PC-9 (cell line): ENCODE measurements around the gene PDE11A. TPM values are rescaled to one million over a fixed set of nuclear protein-coding genes. Genes with fewer than 3 reads are reported as not detected.

Experiments
- BruUV-seq: library from RNA; stranded (reverse); fragments of 400-500 nt; replicated peaks from 2 replicates; lab custom pipeline; 2021; lab: Mats Ljungman, UMichigan
- CTCF ChIA-PET: fragments of 300-600 bp; sonication (Branson Sonifier 250); formaldehyde crosslinking; loops from one replicate; lab custom pipeline; 2022; ENCODE audit warnings: antibody characterized with exemption; lab: Charles Lee
- POLR2A ChIA-PET: fragments of 300-600 bp; sonication (Branson Sonifier 250); formaldehyde crosslinking; loops from one replicate; lab custom pipeline; 2022; ENCODE audit warnings: antibody characterized with exemption; ENCODE audit not compliant: unreplicated experiment; lab: Charles Lee
- DNase-seq, 2 experiments: peaks; one replicate each; pipeline versions ENCODE4 v3.0.0 to v3.0.0-alpha.2; 2015 to 2022; ENCODE audit warnings: mixed read lengths in 1 of 2
- H2AFZ ChIP-seq: fragments of 200-600 bp; sonication (generic); 2 replicates; pipeline ENCODE4 v1.8.1; 2017; ENCODE audit warnings: antibody characterized with exemption
- H3F3A ChIP-seq: fragments of 200-600 bp; sonication (generic); 2 replicates; pipeline ENCODE4 v1.8.1; 2017; ENCODE audit warnings: antibody characterized with exemption, mild to moderate bottlenecking, low read depth; ENCODE audit not compliant: insufficient read depth
- H3K27ac ChIP-seq: fragments of 200-600 bp; sonication (generic); 2 replicates; pipeline ENCODE4 v1.6.1; 2016; ENCODE audit warnings: mixed run types
- H3K27me3 ChIP-seq: fragments of 200-600 bp; sonication (generic); 2 replicates; pipeline ENCODE4 v1.6.1; 2016; ENCODE audit warnings: low read depth, mixed run types; ENCODE audit not compliant: insufficient read depth
- H3K36me3 ChIP-seq: fragments of 200-600 bp; sonication (generic); 2 replicates; pipeline ENCODE4 v1.6.1; 2016; ENCODE audit warnings: low read depth, mixed run types
- H3K4me1 ChIP-seq: fragments of 200-600 bp; sonication (generic); replicated peaks from 2 replicates; pipeline ENCODE4 v1.6.1; 2016; ENCODE audit warnings: mixed run types; ENCODE audit not compliant: insufficient read depth
- H3K4me2 ChIP-seq: fragments of 200-600 bp; sonication (generic); 2 replicates; pipeline ENCODE4 v1.6.1; 2017; ENCODE audit warnings: mixed run types
- H3K4me3 ChIP-seq: fragments of 200-600 bp; sonication (generic); 2 replicates; pipeline ENCODE4 v1.6.1; 2016; ENCODE audit warnings: mixed run types
- H3K79me2 ChIP-seq: fragments of 200-600 bp; sonication (generic); 2 replicates; pipeline ENCODE4 v1.6.1; 2017; ENCODE audit warnings: low read depth, mixed run types
- H3K9me2 ChIP-seq: fragments of 200-600 bp; sonication (generic); 2 replicates; pipeline ENCODE4 v1.8.1; 2017; ENCODE audit warnings: mild to moderate bottlenecking; ENCODE audit not compliant: insufficient read depth
- H3K9me3 ChIP-seq: fragments of 200-600 bp; sonication (generic); 2 replicates; pipeline ENCODE4 v1.8.1; 2016; ENCODE audit warnings: low read depth; ENCODE audit not compliant: insufficient read depth
- H4K20me1 ChIP-seq: fragments of 200-600 bp; sonication (generic); 2 replicates; pipeline ENCODE4 v1.8.1; 2017; ENCODE audit not compliant: insufficient read depth
- CTCF ChIP-seq: fragments of 200-600 bp; sonication (generic); conservative IDR thresholded peaks from 2 replicates; pipeline ENCODE4 v1.6.1; 2017; ENCODE audit warnings: mixed run types, antibody characterized with exemption, mild to moderate bottlenecking, moderate library complexity
- EZH2 ChIP-seq: fragments of 200-600 bp; sonication (generic); IDR thresholded peaks from 2 replicates; pipeline ENCODE4 v1.8.0; 2017; ENCODE audit warnings: antibody characterized with exemption, low read depth
- intact Hi-C: fragments of 100-400 bp; cut with micrococcal nuclease; formaldehyde crosslinking; loops from one replicate; pipeline ENCODE4 v1.10.0; 2022; ENCODE audit not compliant: unreplicated experiment
- total RNA-seq: library from RNA; stranded (reverse); gene quantifications from 2 replicates; pipeline ENCODE4 v1.2.3, GENCODE V29; 2021

PDE11A gene
- total RNA-seq, 1 experiment from 2014 or later = 1.4 TPM

DNA sequence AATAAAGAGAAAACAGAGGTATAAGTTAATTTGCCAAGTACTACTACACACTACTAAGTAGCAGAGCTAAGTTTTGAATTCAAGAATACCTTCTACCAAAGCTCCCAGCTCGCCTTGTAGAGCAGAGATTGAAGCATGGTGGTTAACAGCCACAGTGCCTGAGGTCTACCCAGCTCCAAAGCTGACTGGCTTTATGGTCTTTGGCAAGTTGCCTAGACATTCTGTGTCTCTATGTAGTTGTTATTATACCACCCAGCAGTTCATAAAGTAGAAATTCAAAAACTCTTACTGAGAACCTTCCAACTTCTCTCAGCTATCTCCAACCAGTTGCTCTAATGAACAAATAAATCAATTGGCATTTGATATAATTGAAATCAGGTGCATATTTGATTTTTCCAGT lies 87.8 kb downstream of the PDE11A start:
- H2AFZ ChIP-seq = no peak overlapping the region
- H3K9me3 ChIP-seq = no peaks in the 10 kb centered on the region
- no peaks in the 10 kb centered on the region for H3K4me1 ChIP-seq
- no peaks in the 10 kb centered on the region for H3F3A ChIP-seq
- H3K27me3 ChIP-seq = no peaks in the 10 kb centered on the region
- intact Hi-C loops = loop anchor here (1.0 to 10.0 kb wide), 2 partner anchors 128 to 210 kb away; partner anchors contain the start of genes OSBPL6 and RBM45
- POLR2A ChIA-PET = interaction anchor here (0.5 kb wide), 1 partner anchor 17 kb away, joined by 7 read pairs; no protein-coding TSS in a partner anchor
- H3K4me3 ChIP-seq = no peak overlapping the region
- H3K9me2 ChIP-seq = no peaks in the 10 kb centered on the region
- H3K36me3 ChIP-seq = no peaks in the 10 kb centered on the region
- no peak for DNase-seq
- CTCF ChIA-PET = interaction anchor here (0.6 kb wide), 1 partner anchor 466 kb away, joined by 3 read pairs; the partner anchor contains the start of genes PJVK and PRKRA
- H4K20me1 ChIP-seq = no peaks in the 10 kb centered on the region
- TF ChIP-seq EZH2 (no peak), CTCF (no peak)
- no TSS peak for BruUV-seq
- no peak overlapping the region for H3K4me2 ChIP-seq
- H3K27ac ChIP-seq = no peak overlapping the region
- H3K79me2 ChIP-seq = no peaks in the 10 kb centered on the region

DNA sequence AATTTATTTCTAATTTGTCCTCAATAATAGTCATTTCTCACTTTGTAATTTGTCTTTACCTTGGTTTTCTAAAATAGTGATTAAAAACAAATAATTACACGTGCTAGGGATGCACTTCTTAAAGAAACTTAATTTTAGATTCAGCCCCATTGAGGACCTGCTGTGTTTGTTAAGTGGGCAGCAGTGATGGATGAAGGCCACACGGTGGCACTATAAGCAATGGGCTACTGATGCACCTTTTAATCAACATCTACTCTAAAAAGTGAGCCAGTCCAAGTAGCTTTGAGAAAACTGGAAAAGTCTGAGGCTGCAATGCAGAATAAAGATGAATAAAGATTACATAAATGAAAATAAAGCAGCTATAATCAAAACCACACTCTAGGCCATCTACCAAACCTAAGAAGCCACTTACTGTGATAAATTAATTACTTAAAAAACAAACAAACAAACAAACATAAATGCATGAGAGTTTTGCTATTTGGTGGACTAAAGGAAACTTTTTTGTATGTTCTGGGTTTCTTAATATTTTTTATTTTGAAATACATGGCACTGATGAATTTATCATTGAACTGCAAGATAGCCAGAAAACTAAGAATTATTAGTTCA lies 89.3 kb downstream of the PDE11A start:
- intact Hi-C loops = loop anchor here (2.0 to 10.0 kb wide), 2 partner anchors 212 to 432 kb away; partner anchors contain the start of gene OSBPL6
- BruUV-seq = no TSS peak
- no peak overlapping the region for H3K27ac ChIP-seq
- no peaks in the 10 kb centered on the region for H3K9me3 ChIP-seq
- H3K9me2 ChIP-seq = no peaks in the 10 kb centered on the region
- no peak for TF ChIP-seq EZH2
- TF ChIP-seq CTCF = peak; percentile 96
- H3F3A ChIP-seq = no peaks in the 10 kb centered on the region
- H2AFZ ChIP-seq = no peak overlapping the region
- H3K4me1 ChIP-seq = no peaks in the 10 kb centered on the region
- no peaks in the 10 kb centered on the region for H3K36me3 ChIP-seq
- H3K79me2 ChIP-seq = no peaks in the 10 kb centered on the region
- no peaks in the 10 kb centered on the region for H4K20me1 ChIP-seq
- H3K4me2 ChIP-seq = no peak overlapping the region
- H3K27me3 ChIP-seq = no peaks in the 10 kb centered on the region
- ChIA-PET POLR2A (interaction anchor here (0.6 kb wide), 1 partner anchor 53 kb away, joined by 8 read pairs; no protein-coding TSS in a partner anchor), CTCF (interaction anchor here (0.6 to 0.9 kb wide), 4 partner anchors 128 to 436 kb away, joined by 3 to 14 read pairs (median 3); no protein-coding TSS in a partner anchor)
- DNase-seq = peak; percentile 43 to 56
- H3K4me3 ChIP-seq = no peak overlapping the region

GRCh38 chr2:177972782-177973181 lies 99.8 kb downstream of the PDE11A start:
- TF ChIP-seq EZH2 (no peak), CTCF (no peak)
- H2AFZ ChIP-seq = peak overlapping the region; percentile 53
- no peaks in the 10 kb centered on the region for H3F3A ChIP-seq
- peak overlapping the region; percentile 52 for H3K4me2 ChIP-seq
- H3K27ac ChIP-seq = no peak overlapping the region
- DNase-seq = no peak
- H3K9me2 ChIP-seq = peaks cover 5% of the 10 kb centered on the region; the same call in 1 of the 2 replicates
- H3K9me3 ChIP-seq = peaks cover 4% of the 10 kb centered on the region; the same call in 1 of the 2 replicates
- ChIA-PET CTCF (no interaction called here), POLR2A (interaction anchor here (0.7 kb wide), 1 partner anchor 55 kb away, joined by 3 read pairs; no protein-coding TSS in a partner anchor)
- peak overlapping the region; percentile 46 for H3K4me3 ChIP-seq
- H4K20me1 ChIP-seq = no peaks in the 10 kb centered on the region
- no TSS peak for BruUV-seq
- H3K36me3 ChIP-seq = no peaks in the 10 kb centered on the region
- no peaks in the 10 kb centered on the region for H3K79me2 ChIP-seq
- H3K27me3 ChIP-seq = no peaks in the 10 kb centered on the region
- no peaks in the 10 kb centered on the region for H3K4me1 ChIP-seq
- intact Hi-C loops = no loop called here
